SH-SY5Y (cell line): ENCODE results near the gene GTPBP8.

Experiments used
- GATA2 ChIP-seq: IDR thresholded peaks from 2 replicates; pipeline ENCODE4 v1.6.1; 2011; ENCODE audit warnings: mild to moderate bottlenecking, low read depth, low read length
- GATA3 ChIP-seq: IDR thresholded peaks from 2 replicates; pipeline ENCODE4 v1.6.1; 2011; ENCODE audit warnings: low read depth, mild to moderate bottlenecking, low read length, moderate library complexity

DNA sequence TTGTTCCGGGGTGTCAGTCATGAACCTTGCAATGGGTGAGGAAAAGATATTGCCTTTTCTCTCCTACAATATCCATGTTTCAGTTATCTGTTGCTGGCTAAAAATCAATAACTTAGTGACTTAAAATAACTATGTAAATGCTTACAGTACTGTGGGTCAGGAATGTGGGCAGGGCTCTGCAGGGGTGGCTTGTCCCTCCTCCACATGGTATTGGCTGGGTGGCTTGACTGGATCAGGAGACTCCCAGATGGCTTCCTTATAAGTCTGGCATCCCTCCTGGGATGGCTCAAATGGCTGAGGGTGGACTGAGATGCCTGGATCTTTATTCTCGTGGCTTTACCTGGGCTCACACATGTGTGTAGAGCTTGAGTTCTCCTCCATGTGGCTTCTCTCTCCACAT lies 47.5 kb downstream of the GTPBP8 start:
- no peak for TF ChIP-seq GATA3
- no peak for TF ChIP-seq GATA2
